Measurements from ENCODE around the gene GSS. TPM values are rescaled to one million over a fixed set of nuclear protein-coding genes. Genes with fewer than 3 reads are reported as not detected.
A peak's percentile ranks its signal among the peaks of the same experiment; 100 is the strongest.

The GSS gene
- total and polyA plus RNA-seq, 3 experiments from 2014 or later = 38.8 to 65.2 (median 63.0) TPM

- Mint-ChIP-seq H3K36me3 (peaks cover 0 to 97% (median 13%) of the 10 kb centered on the region in 3 donors), H3K4me1 (peaks cover 0 to 13% (median 0%) of the 10 kb centered on the region in 3 donors), H3K27ac (peak overlapping the region in 2 of 8 donors; percentile 61 to 75), H3K27me3 (peaks cover 0 to 1% of the 10 kb centered on the region in 2 donors), H3K4me3 (no peak overlapping the region), H3K9me3 (no peaks in the 10 kb centered on the region)
- CTCF ChIA-PET = interaction anchor here (1.0 kb wide), 1 partner anchor 16 kb away, joined by 3 read pairs; no protein-coding TSS in a partner anchor
- DNase-seq = peak in 1 of 5 donors; percentile 44
- Histone ChIP-seq H3K27ac (ENCODE audit: low read depth, low read length) (no peak overlapping the region), H3K4me1 (ENCODE audit: insufficient read depth, low read length) (no peaks in the 10 kb centered on the region), H3K36me3 (ENCODE audit: insufficient read depth, low read length) (peaks cover 29% of the 10 kb centered on the region), H3K27me3 (ENCODE audit: insufficient read depth, low read length, poor library complexity, severe bottlenecking) (no peaks in the 10 kb centered on the region), H3K4me3 (ENCODE audit: low read length) (no peak overlapping the region), H3K9me3 (ENCODE audit: low read length) (no peaks in the 10 kb centered on the region)
- POLR2A ChIA-PET = no interaction called here
Observed at GRCh38 chr20:35000922-35001595, 45.5 kb upstream of the GSS start.

- Histone ChIP-seq H3K36me3 (ENCODE audit: insufficient read depth, low read length) (peaks cover 28% of the 10 kb centered on the region), H3K9me3 (ENCODE audit: low read length) (no peaks in the 10 kb centered on the region), H3K27me3 (ENCODE audit: insufficient read depth, low read length, poor library complexity, severe bottlenecking) (no peaks in the 10 kb centered on the region), H3K4me1 (ENCODE audit: insufficient read depth, low read length) (no peaks in the 10 kb centered on the region), H3K4me3 (ENCODE audit: low read length) (no peak overlapping the region), H3K27ac (ENCODE audit: low read depth, low read length) (no peak overlapping the region)
- H3K36me3 Mint-ChIP-seq = peaks cover 0 to 96% (median 13%) of the 10 kb centered on the region in 3 donors
- H3K27ac Mint-ChIP-seq = peak overlapping the region in 1 of 8 donors; percentile 61
- CTCF ChIA-PET = interaction anchor here (1.0 kb wide), 1 partner anchor 17 kb away, joined by 3 read pairs; no protein-coding TSS in a partner anchor
- no peak overlapping the region for H3K4me3 Mint-ChIP-seq
- H3K27me3 Mint-ChIP-seq = peaks cover 0 to 1% of the 10 kb centered on the region in 2 donors
- POLR2A ChIA-PET = no interaction called here
- peaks cover 0 to 13% (median 0%) of the 10 kb centered on the region in 3 donors for H3K4me1 Mint-ChIP-seq
- DNase-seq = no peak
- H3K9me3 Mint-ChIP-seq = no peaks in the 10 kb centered on the region
Observed at GRCh38 chr20:35000311-35000921, 44.8 kb upstream of the GSS start.

GRCh38 chr20:34999782-35000181 lies 44.2 kb upstream of the GSS start:
- Histone ChIP-seq H3K27ac (ENCODE audit: low read depth, low read length) (no peak overlapping the region), H3K36me3 (ENCODE audit: insufficient read depth, low read length) (peaks cover 22% of the 10 kb centered on the region), H3K4me3 (ENCODE audit: low read length) (no peak overlapping the region), H3K4me1 (ENCODE audit: insufficient read depth, low read length) (no peaks in the 10 kb centered on the region), H3K27me3 (ENCODE audit: insufficient read depth, low read length, poor library complexity, severe bottlenecking) (no peaks in the 10 kb centered on the region), H3K9me3 (ENCODE audit: low read length) (no peaks in the 10 kb centered on the region)
- no peak for DNase-seq
- Mint-ChIP-seq H3K27me3 (peaks cover 0 to 1% of the 10 kb centered on the region in 2 donors), H3K4me3 (no peak overlapping the region), H3K4me1 (peaks cover 0 to 13% (median 0%) of the 10 kb centered on the region in 3 donors), H3K9me3 (no peaks in the 10 kb centered on the region), H3K36me3 (peaks cover 0 to 96% (median 10%) of the 10 kb centered on the region in 3 donors), H3K27ac (no peak overlapping the region)
- POLR2A ChIA-PET = no interaction called here
- CTCF ChIA-PET = interaction anchor here (1.1 kb wide), 1 partner anchor 127 kb away, joined by 3 read pairs; the partner anchor contains the start of gene GGT7

GRCh38 chr20:34999021-34999451 lies 43.4 kb upstream of the GSS start:
- H3K4me1 Mint-ChIP-seq = peaks cover 0 to 13% (median 0%) of the 10 kb centered on the region in 3 donors
- DNase-seq = no peak
- peaks cover 0 to 96% (median 8%) of the 10 kb centered on the region in 3 donors for H3K36me3 Mint-ChIP-seq
- peaks cover 0 to 1% of the 10 kb centered on the region in 2 donors for H3K27me3 Mint-ChIP-seq
- H3K4me3 ChIP-seq (ENCODE audit: low read length) = no peak overlapping the region
- CTCF ChIA-PET = interaction anchor here (1.1 kb wide), 1 partner anchor 127 kb away, joined by 3 read pairs; the partner anchor contains the start of gene GGT7
- no peaks in the 10 kb centered on the region for H3K9me3 Mint-ChIP-seq
- no peaks in the 10 kb centered on the region for H3K9me3 ChIP-seq (ENCODE audit: low read length)
- no peak overlapping the region for H3K27ac Mint-ChIP-seq
- POLR2A ChIA-PET = no interaction called here
- no peak overlapping the region for H3K4me3 Mint-ChIP-seq
- H3K4me1 ChIP-seq (ENCODE audit: insufficient read depth, low read length) = no peaks in the 10 kb centered on the region
- no peaks in the 10 kb centered on the region for H3K27me3 ChIP-seq (ENCODE audit: insufficient read depth, low read length, poor library complexity, severe bottlenecking)
- H3K27ac ChIP-seq (ENCODE audit: low read depth, low read length) = no peak overlapping the region
- peaks cover 14% of the 10 kb centered on the region for H3K36me3 ChIP-seq (ENCODE audit: insufficient read depth, low read length)

- H3K4me1 Mint-ChIP-seq = peaks cover 0 to 13% (median 0%) of the 10 kb centered on the region in 3 donors
- CTCF ChIA-PET = interaction anchor here (0.7 to 1.1 kb wide), 3 partner anchors 124 to 126 kb away, joined by 3 to 4 read pairs (median 3); partner anchors contain the start of gene GGT7
- H3K9me3 ChIP-seq (ENCODE audit: low read length) = no peaks in the 10 kb centered on the region
- POLR2A ChIA-PET = no interaction called here
- no peak overlapping the region for H3K27ac ChIP-seq (ENCODE audit: low read depth, low read length)
- H3K27me3 Mint-ChIP-seq = peaks cover 0 to 1% of the 10 kb centered on the region in 2 donors
- no peak for DNase-seq
- no peak overlapping the region for H3K4me3 Mint-ChIP-seq
- no peaks in the 10 kb centered on the region for H3K27me3 ChIP-seq (ENCODE audit: insufficient read depth, low read length, poor library complexity, severe bottlenecking)
- H3K27ac Mint-ChIP-seq = no peak overlapping the region
- peaks cover 0 to 95% (median 8%) of the 10 kb centered on the region in 3 donors for H3K36me3 Mint-ChIP-seq
- H3K4me3 ChIP-seq (ENCODE audit: low read length) = no peak overlapping the region
- peaks cover 12% of the 10 kb centered on the region for H3K36me3 ChIP-seq (ENCODE audit: insufficient read depth, low read length)
- H3K9me3 Mint-ChIP-seq = no peaks in the 10 kb centered on the region
- no peaks in the 10 kb centered on the region for H3K4me1 ChIP-seq (ENCODE audit: insufficient read depth, low read length)
Observed at GRCh38 chr20:34998331-34998950, 42.8 kb upstream of the GSS start.

GRCh38 chr20:34997774-34998173 lies 42.2 kb upstream of the GSS start:
- Mint-ChIP-seq H3K4me1 (peaks cover 0 to 13% (median 0%) of the 10 kb centered on the region in 3 donors), H3K4me3 (peak overlapping the region in 4 of 7 donors; percentile 41 to 63 (median 47)), H3K27me3 (peaks cover 0 to 1% of the 10 kb centered on the region in 2 donors), H3K27ac (peak overlapping the region in 2 of 8 donors; percentile 11 to 92), H3K36me3 (peaks cover 0 to 92% (median 8%) of the 10 kb centered on the region in 3 donors), H3K9me3 (no peaks in the 10 kb centered on the region)
- H3K27ac ChIP-seq (ENCODE audit: low read depth, low read length) = no peak overlapping the region
- no peak overlapping the region for H3K4me3 ChIP-seq (ENCODE audit: low read length)
- no peak for DNase-seq
- no peaks in the 10 kb centered on the region for H3K27me3 ChIP-seq (ENCODE audit: insufficient read depth, low read length, poor library complexity, severe bottlenecking)
- H3K4me1 ChIP-seq (ENCODE audit: insufficient read depth, low read length) = no peaks in the 10 kb centered on the region
- H3K9me3 ChIP-seq (ENCODE audit: low read length) = no peaks in the 10 kb centered on the region
- POLR2A ChIA-PET = interaction anchor here (0.6 kb wide), 1 partner anchor 12 kb away, joined by 3 read pairs; no protein-coding TSS in a partner anchor
- H3K36me3 ChIP-seq (ENCODE audit: insufficient read depth, low read length) = peaks cover 9% of the 10 kb centered on the region
- CTCF ChIA-PET = interaction anchor here (0.7 to 1.0 kb wide), 2 partner anchors 123 to 125 kb away, joined by 3 to 4 read pairs; partner anchors contain the start of gene GGT7

- no peak for DNase-seq
- Histone ChIP-seq H3K4me3 (ENCODE audit: low read length) (no peak overlapping the region), H3K27ac (ENCODE audit: low read depth, low read length) (no peak overlapping the region), H3K4me1 (ENCODE audit: insufficient read depth, low read length) (no peaks in the 10 kb centered on the region), H3K36me3 (ENCODE audit: insufficient read depth, low read length) (peaks cover 5% of the 10 kb centered on the region), H3K27me3 (ENCODE audit: insufficient read depth, low read length, poor library complexity, severe bottlenecking) (no peaks in the 10 kb centered on the region), H3K9me3 (ENCODE audit: low read length) (no peaks in the 10 kb centered on the region)
- Mint-ChIP-seq H3K4me1 (peaks cover 0 to 13% (median 0%) of the 10 kb centered on the region in 3 donors), H3K36me3 (peaks cover 0 to 86% (median 8%) of the 10 kb centered on the region in 3 donors), H3K27ac (peak overlapping the region in 1 of 8 donors; percentile 89), H3K9me3 (no peaks in the 10 kb centered on the region), H3K27me3 (peaks cover 0 to 1% of the 10 kb centered on the region in 2 donors), H3K4me3 (peak overlapping the region in 1 of 7 donors; percentile 27)
- ChIA-PET CTCF (no interaction called here), POLR2A (interaction anchor here (0.6 kb wide), 1 partner anchor 12 kb away, joined by 3 read pairs; no protein-coding TSS in a partner anchor)
Observed at GRCh38 chr20:34997131-34997561, 41.5 kb upstream of the GSS start.
